Thyroid gland (tissue), 4 donors: ENCODE measurements around the gene SPEF2.

Experiments used
- CTCF ChIP-seq, 6 experiments: fragments of 200-600 bp in 3 of 6; fragments of 450-650 bp in 3 of 6; sonication (generic) in 3 of 6; IDR thresholded peaks; one replicate each; pipeline ENCODE4 v1.5.1; 2016 to 2019; ENCODE audit warnings: antibody characterized with exemption in 6 of 6, mild to moderate bottlenecking in 2 of 6, inconsistent platforms in 1 of 6, moderate library complexity in 1 of 6
- POLR2A ChIP-seq, 2 donors: fragments of 450-650 bp; IDR thresholded peaks; one replicate each; pipeline ENCODE4 v1.6.1; 2017; ENCODE audit warnings: antibody characterized with exemption in 2 of 2, mild to moderate bottlenecking in 2 of 2, moderate library complexity in 1 of 2

GRCh38 chr5:35855187-35855586 lies 237.5 kb downstream of the SPEF2 start:
- TF ChIP-seq CTCF (IDR thresholded peaks at IDR 0.05) (no peak), POLR2A (IDR thresholded peaks at IDR 0.05) (no peak)
